NCI-H82 treated with DMSO at 0.1 percent for 48 hours (cell line): Measurements from ENCODE around the gene CTCFL.

ENCODE experiments used
- DNase-seq: peaks from one replicate; lab custom pipeline; 2025; ENCODE audit not compliant: unreplicated experiment; lab: John Stamatoyannopoulos, UW

The CTCFL gene

GRCh38 chr20:57560554-57561355 is 35.8 kb upstream of the CTCFL start, which contains the start of gene PCK1:
PCK1 (plus strand) TSS chr20:57561110; CDS start chr20:57561412, 302 bp downstream.
- no peak for DNase-seq

GRCh38 chr20:57559658-57560553 is 35.0 kb upstream of the CTCFL start:
- peak; percentile 33 for DNase-seq

DNA sequence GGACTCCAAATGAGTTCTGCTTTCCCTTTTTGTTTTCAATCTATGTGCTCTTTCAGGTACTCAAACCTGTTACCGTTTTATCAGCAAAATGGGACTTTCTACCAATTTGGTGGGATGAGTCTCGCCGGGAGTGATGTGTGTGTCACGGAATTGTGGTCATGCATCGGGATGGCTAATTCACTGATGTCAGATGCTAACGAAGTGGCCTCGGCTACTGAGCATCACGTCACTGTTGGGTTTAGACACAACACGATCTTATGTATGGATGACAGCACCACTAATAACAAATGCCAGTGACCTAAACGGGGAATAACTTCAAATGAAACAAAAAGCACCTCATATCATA is 34.3 kb upstream of the CTCFL start:
- DNase-seq = no peak

DNA sequence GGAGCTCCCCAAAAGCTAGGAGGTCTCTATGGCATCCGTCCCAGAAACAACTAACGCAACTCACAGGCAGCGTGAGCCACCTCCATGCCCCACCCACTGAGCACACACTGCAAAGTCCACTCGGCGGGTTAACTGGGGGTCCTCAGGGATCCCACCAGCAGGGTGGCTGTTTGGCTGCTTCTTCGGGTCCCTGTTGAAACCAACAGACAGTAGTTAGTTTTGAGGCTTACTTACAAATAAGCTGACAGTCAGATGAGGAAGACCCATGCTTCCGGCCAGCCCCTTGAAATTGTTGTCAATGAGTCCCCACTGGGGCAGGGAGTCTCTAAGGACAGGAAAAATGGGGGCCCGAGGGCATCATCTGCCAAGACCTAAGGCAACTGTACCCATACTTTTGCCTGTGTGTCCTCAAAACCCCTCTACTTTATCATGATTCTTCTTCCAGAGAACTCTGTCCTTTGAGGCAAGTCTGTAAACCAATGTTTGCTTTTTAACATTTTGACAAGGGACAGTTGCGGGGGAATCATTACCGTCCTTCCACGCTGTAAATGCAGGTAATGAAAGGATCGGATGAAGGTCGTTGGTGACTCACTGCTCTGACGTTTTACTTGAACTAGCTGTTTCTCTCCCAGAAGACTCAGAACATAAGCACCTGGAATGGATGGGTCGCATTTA is 33.8 kb upstream of the CTCFL start:
- no peak for DNase-seq

- no peak for DNase-seq
These were observed 33.1 kb upstream of the CTCFL start for GRCh38 chr20:57557926-57558613.

GRCh38 chr20:57556980-57557274 is 32.0 kb upstream of the CTCFL start:
- no peak for DNase-seq

- DNase-seq = no peak
These were observed 30.7 kb upstream of the CTCFL start for GRCh38 chr20:57555457-57556184.

DNA sequence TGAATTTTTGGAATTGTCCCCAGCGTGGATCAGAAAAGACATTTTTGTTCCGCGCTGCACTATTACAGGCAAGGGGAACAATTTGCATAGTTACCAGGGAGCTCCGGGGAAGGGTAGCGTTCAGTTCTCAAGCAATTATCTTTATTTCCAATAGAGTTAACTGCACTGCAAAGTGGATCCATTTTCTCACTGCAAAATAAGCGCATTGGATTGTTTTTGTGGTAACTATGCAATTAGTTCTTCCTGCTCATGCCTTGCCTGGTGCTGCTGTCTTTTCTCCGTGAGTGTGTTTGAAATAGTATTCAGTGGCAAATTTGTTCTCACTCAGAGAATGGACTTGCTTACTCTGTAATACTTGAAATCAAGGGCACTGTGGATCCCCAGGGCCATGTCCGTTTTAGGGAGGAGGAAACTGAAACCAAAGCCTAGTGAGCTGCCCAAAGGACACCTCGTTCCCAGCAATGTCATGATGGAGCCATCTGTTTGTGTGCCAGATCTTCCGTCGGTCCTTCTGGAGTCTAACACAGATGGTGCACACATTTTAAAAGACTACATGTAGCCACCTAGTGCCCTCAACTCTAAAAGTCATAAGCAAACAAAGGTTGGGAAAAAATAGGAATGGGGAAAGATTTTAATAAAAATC is 28.6 kb upstream of the CTCFL start:
- no peak for DNase-seq

GRCh38 chr20:57552471-57552870 is 27.5 kb upstream of the CTCFL start:
- no peak for DNase-seq

- no peak for DNase-seq
These were observed 23.5 kb upstream of the CTCFL start for GRCh38 chr20:57548177-57549058.

- no peak for DNase-seq
These were observed 22.2 kb upstream of the CTCFL start for GRCh38 chr20:57546956-57547649.

DNA sequence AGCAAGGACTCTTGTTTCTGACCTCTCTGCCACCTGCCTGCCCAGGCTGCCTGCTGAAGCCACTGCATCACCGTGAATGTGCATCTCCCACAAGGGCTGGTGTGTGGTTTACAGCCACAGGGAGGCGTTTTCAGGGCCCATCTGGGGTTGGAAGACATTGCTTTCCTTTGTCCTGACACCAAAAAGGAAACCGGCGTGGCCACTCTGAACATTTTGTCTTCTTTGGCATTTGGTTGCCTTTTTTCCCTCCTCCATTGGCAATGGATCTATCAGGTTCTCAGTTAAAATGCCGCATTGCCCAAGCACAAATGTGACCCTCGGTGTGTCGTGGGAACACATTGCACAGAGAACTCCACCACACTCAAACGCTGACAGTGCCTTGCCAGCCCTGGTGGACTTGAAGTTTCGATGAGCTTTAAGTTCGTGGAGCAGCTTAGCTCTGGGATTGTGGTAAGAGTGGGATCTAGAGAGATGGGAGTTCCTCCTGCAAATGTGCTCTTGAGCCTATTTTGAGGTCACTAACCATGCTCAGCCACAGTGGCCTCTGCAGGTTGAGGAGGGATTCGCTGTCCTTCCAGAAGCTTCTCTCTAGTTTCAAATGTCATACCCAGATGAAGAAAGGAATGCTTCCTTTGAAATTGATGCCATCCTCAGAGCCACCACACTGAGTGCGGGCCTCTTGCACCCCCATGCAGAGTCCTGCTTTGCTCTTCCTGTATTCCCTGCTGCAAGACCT is 21.2 kb upstream of the CTCFL start:
- no peak for DNase-seq

DNA sequence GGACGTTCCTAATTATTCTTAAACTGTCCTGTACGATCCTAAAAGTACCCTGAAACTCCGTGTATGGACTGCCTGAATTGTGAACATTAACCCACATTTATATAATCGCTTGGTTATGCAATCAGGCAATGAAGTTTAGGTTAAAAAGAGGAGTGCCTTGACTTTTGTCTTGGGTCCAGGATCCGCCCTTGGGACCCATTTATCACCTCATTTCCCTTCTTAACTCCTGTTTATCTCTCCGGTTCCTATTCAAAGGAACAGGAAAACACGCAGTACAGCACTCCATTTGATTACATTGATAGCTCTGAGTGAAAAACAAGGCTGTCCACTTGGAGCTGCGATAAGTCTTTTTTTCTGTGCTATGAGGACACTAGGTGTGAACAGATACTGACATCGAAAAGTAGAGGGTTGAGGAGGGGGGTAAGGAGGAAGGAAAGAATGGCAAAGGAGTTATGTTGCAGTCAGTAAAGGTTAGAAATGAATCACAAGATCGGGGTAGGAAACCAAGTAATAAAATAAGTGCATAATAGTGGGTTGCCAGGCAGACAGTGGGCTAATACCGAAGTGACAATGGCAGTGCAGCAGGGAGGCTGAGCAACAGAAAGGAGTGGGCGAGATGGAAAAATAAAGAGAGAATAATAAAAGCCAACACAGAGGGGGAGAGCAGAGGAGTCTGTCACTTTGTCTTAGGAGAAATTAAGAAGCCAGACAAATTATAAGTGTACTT is 20.1 kb upstream of the CTCFL start:
- no peak for DNase-seq

- peak; percentile 40 for DNase-seq
These were observed 18.8 kb upstream of the CTCFL start for GRCh38 chr20:57543754-57544153.

DNA sequence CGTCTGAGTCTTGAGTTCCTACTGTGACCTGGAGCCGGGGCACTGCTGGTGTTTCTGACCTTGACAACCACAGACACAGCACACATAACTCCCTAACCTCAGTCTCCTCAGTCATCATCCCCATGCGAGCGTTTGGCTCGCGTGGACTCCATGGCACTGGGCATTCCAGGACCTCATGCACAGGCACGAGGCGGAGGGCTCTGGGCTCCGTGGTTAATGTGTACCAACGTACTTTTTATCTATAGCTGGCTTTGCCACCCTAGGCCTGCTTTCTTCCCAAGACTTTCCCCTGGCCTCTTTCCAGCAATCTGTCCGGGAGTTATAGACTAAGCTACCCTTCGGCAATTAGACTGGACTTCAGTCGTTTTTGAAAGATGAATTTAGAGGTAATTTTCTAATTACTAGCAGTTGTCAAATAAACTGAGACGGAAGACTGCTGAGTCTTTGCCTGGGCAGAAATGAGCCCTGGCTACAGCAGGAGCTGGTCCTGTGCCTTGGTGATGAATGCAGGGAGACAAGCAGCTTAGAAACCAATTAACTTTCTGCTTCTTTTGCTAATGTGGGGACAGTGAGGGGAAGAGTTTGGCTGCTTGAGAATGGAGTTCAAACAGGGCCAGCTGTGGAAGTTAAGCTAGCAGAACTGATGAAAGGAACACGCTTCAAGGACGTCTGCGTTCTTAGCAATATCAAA is 16.1 kb upstream of the CTCFL start:
- peak; percentile 36 for DNase-seq

DNA sequence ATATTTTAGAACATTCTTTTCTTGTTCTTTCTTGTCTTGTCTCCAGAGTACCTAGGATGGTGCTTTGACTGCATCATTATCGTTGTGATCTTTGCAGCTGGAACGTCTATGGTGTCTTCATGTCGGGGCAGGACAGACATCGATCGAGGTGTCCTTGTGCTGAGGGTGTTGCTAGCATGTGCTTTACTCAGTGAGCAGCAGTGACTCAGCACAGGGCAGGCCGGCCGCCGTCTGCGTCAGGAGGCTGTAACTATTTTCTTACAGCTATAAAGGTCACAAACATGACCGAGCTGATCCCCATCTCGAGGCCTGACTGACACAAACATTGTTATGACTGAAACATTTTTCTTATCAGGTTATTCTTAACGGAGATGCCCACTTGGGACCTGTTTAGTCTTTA is 14.9 kb upstream of the CTCFL start:
- no peak for DNase-seq

GRCh38 chr20:57537822-57538221 is 12.9 kb upstream of the CTCFL start:
- no peak for DNase-seq
